Superior temporal gyrus (tissue), 1 donor: ENCODE measurements around the gene HPCAL4.

Experiments used
- DNase-seq: peaks from one replicate; pipeline ENCODE4 v3.0.0-alpha.2; 2016; ENCODE audit errors: extremely low spot score

The HPCAL4 gene

DNA sequence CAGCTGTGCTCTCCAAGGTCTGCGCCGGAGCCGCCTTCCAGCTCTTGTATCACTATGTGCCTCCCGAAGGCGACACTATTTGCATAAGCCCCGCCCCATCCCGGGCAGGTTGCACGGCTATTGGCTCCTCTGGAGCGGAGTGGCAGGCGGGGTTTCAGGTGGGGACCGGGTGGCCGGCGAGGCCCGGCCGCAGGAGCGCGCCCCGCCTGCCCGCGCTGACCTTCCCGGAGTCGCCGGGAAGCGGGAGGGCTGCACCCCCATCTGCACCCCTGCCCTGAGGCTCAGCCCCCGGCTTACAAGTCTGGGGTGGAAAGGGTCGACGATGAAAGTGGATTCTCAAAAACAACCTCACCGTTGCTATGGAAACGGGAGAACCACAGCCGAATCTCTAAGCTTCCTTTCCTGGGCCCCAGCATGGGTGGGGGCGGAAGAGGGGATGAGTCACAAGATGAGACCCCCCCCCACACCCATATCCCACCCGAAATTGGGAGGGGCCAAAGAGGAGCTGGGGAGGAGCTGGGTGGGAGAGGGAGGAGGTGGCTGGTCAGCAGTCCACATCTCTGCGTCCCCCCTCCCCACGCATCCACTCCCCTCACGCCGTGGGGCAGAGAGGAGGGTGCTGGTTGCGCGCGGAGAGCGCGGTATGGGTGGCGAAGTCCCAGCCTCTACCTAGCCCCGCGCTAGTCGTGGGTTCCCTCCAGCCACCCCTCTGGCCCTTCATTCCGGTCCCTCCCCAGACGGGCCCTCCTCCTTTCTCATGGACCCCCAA is at the start of gene HPCAL4:
Gene HPCAL4 (minus strand): TSS at position 51 of the 769 bp plus-strand sequence. CDS start 6,830 bp downstream, outside the sequence.
- peak; percentile 87 for DNase-seq

DNA sequence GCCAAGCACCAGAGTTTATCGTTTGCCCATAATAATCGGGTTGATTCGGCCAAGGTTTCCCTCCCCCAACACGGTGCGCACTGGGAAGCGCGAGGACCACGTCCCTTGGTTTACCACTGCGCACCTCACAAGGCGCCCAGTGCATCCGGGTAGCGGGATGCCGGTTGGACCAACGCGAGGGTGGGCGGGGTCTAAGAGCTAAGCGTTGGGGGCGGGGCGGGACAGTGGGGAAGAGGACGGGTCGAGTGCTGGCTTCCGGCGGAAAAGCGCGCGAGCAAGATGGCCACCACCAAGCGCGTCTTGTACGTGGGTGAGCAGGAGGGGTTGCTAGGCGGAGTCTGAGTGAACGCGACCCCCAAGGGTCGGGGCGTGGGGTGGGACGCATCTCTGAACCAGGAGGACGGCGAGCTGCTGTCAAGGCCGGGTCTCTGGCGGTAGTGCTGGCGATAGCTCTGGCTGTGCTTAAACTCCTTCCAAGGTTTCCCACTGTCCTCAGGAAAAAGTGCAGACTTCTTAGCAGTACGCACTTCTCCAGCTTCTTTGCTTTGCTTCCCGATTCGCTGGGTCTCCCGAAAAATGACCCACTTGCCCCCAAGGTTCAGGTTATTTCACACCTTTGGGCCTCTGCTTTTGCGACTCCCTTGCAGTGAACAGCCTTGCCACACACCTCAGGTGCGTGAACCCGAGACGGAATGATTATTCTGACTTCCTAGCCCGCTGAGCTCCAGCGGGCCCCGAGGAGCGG is 47.6 kb upstream of the HPCAL4 start, which contains the start of gene PPIE:
Gene PPIE (plus strand): TSS at position 261 of the 745 bp plus-strand sequence. CDS start 19 bp downstream, at position 280.
- peak; percentile 87 for DNase-seq

- no peak for DNase-seq
These were observed 46.4 kb upstream of the HPCAL4 start for GRCh38 chr1:39737546-39738169.

- no peak for DNase-seq
These were observed 44.5 kb upstream of the HPCAL4 start for GRCh38 chr1:39735731-39736130.

DNA sequence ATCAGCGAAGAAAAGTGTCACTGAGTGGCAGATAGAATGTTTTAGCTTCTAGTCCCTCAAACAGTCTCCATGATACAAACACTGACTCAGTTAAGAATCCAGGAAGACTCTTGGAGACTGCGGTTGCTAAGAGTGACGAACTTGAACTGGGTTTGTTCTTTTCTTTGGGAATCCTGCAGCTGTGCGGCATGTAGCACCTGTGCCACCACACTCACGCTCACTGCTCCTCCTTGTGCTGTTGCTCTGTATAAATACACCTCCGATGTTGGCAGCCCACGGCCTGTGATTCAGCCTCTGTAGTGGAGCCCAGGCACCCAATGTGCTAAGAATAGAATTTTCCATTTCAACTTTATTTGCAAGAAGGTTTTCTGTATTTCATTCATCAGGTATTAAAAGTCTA is 41.9 kb upstream of the HPCAL4 start:
- DNase-seq, result peak; percentile 52

- no peak for DNase-seq
These were observed 41.5 kb upstream of the HPCAL4 start for GRCh38 chr1:39732730-39733129.

GRCh38 chr1:39729842-39730241 is 38.6 kb upstream of the HPCAL4 start:
- no peak for DNase-seq

- DNase-seq, result peak; percentile 44
These were observed 37.8 kb upstream of the HPCAL4 start for GRCh38 chr1:39729030-39729429.

GRCh38 chr1:39727932-39728317 is 36.7 kb upstream of the HPCAL4 start:
- no peak for DNase-seq

DNA sequence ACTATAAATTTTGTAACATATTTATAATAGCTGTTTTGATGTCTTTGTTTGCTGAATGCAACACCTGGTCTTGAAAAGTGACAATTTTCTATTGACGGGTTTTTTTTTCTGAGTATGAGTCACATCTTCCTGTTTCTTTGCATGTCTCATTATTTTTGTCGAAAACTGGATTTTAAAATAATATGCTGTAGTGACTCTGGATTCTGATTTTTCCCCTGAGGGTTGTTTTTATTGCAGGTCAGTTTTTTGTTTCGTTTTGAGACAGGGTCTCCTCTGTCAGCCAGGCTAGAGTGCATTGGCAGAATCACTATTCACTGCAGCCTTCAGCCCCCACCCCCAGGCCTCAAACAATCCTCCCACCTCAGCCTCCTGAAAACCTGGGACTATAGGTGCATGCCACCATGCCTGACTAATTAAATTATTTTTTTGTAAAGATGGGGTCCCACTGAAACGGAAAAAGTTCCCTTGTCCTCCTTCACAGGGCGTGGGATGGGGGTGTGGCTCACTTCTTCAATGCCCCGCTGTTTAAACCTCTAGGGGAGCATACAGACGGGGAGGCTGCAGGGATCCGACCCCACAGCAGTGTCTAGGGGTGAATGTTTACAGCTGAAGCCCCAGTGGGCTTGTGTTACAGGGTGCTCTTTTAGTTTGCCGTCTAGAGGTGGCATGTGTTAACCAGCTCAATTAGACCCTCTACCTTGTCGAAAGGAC is 36.1 kb upstream of the HPCAL4 start:
- no peak for DNase-seq

DNA sequence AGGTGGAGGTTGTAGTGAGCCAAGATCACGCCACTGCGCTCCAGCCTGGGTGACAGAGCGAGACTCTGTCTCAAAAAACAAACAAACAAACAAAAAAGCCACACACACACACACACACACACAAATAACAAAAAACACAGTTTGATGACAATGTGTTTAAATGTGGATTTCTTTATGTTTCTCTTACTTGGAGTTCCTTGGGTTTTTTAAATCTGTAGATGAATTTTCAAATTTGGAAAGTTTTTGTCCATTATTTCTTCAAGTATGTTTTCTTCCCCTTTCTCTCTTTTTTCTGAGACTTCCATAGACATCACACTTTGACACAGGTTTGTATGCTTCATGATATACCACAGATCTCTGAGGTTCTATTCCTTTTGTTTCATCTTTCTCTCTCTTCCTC is 35.4 kb upstream of the HPCAL4 start:
- DNase-seq, result no peak

DNA sequence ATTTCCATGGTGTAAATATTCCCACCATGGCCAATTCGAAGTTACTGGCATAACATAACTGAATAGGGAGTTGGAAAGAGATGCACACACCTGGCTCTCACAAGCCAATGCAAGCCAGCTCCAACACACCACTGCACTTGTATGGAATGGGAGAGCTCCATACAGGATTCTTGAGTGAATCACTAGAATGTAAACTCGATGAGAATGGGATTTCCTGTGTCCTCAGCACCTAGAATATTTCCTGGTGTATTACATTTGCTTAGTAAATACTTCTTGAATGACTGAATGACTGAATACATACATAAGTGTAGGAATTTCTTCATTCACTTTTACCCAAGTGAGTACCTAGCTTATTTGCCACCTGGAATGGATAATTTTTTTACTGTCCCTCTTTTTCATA is 31.3 kb upstream of the HPCAL4 start:
- DNase-seq, result no peak

GRCh38 chr1:39721664-39722063 is 30.4 kb upstream of the HPCAL4 start:
- no peak for DNase-seq

DNA sequence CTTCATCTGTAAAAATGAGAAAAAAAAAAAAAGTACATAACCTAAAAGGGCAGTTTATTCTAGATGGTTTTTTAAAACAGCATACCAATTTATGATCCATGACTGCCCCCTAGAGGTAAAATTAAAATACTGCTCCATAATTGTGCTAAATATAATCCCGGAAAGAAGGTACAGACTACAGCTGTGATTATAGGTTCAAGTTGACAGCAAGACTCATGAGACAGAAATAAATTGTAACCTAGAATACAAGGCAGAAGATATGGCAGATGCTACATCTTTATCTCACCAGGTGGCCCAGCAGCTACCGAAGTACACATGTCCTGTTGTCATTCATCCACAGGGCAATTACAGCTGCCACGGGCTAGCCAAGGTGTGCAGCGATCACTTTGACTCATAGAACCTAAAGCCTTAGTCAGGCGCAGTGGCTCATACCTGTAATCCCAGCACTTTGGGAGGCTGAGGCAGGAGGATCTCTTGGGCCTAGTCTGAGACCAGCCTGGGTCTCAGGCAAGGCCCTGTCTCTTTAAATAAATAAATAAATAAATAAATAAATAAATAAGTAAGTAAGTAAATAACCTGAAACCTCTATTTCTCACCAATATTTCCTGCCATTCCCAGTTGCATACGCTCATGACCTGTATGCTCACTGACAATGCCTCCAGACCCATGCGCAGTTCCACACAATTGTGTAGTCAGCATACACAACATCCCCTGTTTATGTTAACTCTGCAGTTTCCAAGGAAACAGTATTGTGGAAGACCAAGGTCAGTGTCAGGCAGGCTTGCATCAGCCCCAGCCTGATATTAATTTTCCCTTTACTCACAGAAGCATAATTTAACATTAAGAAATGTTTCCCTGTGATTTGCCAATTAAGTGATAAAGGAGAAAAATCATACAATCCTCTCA is 29.1 kb upstream of the HPCAL4 start:
- peak; percentile 90 for DNase-seq

DNA sequence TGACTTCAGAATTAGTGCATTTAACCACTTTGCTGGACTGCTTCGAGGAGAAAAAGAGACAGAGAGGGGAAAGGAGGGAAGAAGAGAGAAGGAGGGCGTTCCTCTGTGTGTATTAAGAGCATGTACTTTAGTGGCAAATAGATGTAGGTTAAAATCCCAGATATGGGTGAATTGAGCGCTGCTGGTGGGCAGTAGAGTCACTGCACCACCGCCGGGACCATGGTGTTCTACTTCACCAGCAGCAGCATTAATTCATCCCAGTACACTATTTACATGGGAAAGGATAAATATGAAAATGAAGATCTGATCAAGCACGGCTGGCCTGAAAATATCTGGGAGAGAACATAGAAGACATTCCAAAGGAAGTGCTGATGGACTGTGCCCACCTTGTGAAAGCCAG is 26.6 kb upstream of the HPCAL4 start:
- DNase-seq, result no peak

GRCh38 chr1:39713557-39713956 is 22.3 kb upstream of the HPCAL4 start:
- no peak for DNase-seq

DNA sequence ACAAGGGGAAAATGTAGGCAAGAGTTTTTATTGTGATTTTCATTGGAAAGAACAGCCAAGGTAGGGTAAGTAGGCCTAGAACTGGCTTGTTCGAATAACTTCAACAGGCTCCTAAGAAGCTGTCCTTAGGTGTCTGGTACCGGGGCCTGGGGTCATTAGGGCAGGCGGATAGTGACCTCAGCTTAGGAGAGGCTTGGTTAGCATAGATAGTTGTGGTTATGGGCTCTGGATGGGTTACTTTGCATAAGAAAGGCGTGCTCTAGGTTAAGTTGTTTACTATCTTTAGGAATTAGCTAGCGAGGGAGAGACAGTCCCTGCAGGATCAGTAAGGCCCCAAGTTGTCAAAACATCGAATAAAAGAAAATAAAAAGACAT is 20.7 kb upstream of the HPCAL4 start:
- DNase-seq, result no peak

DNA sequence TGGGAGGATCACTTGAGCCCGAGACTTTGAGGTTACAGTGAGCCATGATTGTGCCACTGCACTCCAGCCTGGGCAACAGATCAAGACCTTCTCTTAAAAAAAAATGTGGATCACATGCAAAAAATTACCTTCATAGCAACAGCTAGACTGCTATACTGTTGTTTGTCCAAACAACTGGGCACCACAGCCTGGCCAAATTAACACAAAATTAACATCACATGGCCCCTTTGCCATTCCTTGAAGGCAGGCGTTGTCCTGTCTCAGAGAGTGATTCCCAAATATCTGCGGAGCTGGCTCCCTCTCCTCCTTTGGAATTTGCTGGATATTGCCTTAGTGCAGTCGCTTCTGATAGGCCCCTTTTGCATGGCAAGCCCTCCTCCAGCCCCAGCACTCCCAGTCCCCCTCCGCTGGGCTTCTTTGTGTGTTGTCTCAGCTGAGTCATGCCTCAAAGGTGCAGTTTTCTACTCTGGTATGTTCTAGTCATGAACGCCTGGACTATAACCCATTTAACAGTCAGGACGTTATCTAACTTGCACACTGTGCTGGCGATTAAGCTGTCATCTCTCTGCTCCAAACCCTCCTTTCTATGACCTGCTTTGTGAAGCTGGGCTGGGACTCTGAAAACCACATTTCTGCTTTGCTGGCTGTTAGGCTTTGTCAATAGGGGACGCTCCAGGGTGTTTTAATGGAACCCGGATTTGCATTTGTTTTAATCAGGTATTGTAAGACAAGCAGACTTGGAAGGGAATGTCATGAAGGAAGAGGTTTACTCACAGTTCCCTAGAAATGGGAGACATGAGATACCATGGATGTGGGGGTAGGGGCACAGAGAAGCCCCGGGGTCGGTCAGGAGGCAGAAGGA is 20.1 kb upstream of the HPCAL4 start:
- no peak for DNase-seq

DNA sequence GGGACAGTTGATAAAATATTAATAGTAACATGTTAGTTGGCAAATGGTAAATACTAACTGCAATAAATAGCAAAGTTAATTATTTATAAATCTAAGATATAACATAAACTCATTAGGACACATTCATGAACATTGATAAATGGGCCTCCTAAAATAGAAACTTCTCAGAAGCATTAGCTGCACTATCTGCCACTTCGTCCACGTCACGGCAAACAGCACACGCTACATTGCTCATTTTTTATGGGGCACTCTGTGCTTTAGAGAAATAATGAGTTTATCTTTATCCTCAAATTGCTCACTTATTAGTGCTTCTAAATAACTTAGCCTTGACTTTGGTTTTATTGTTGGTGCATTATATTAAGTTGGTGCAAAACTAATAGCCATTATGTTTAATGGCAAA is 16.3 kb upstream of the HPCAL4 start:
- DNase-seq, result no peak

DNA sequence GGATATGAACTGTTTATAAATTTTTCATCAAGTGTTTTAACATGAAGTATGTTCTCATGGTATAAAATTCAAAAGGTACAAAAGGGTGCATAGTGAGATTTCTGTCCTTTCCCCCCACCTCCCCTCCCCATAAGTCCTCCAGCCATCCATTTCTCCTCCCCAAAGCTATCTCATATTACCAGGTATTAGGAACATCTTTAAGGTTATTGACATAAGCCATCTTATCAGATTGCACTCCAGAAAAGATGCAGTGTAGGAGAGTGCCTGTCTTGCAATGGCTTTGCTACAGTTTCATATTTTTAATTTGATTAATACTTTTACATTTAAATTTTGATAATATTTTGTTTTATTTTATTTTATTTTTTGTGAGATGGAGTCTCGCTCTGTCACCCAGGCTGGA is 13.5 kb upstream of the HPCAL4 start:
- no peak for DNase-seq
